ENCODE data around the gene ZNF750.

GRCh38 chr17:82807562-82807961, 32.3 kb downstream of the ZNF750 start:
- TF ChIP-seq MAX (IDR thresholded peaks at IDR 0.05; ENCODE audit: insufficient read depth, insufficient read length) = no peak
- TF ChIP-seq, protein P1, sequence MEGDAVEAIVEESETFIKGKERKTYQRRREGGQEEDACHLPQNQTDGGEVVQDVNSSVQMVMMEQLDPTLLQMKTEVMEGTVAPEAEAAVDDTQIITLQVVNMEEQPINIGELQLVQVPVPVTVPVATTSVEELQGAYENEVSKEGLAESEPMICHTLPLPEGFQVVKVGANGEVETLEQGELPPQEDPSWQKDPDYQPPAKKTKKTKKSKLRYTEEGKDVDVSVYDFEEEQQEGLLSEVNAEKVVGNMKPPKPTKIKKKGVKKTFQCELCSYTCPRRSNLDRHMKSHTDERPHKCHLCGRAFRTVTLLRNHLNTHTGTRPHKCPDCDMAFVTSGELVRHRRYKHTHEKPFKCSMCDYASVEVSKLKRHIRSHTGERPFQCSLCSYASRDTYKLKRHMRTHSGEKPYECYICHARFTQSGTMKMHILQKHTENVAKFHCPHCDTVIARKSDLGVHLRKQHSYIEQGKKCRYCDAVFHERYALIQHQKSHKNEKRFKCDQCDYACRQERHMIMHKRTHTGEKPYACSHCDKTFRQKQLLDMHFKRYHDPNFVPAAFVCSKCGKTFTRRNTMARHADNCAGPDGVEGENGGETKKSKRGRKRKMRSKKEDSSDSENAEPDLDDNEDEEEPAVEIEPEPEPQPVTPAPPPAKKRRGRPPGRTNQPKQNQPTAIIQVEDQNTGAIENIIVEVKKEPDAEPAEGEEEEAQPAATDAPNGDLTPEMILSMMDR (IDR thresholded peaks at IDR 0.05; ENCODE audit: extremely low read depth in 1 of 2, insufficient read depth in 1 of 2, low read depth in 1 of 2, low read length in 2 of 2) = no peak
- TF ChIP-seq POLR2A (IDR thresholded peaks at IDR 0.05; ENCODE audit: low read depth, low read length) = no peak
- no peak for TF ChIP-seq POLR2AphosphoS5 (IDR thresholded peaks at IDR 0.05; ENCODE audit: insufficient read depth, low read depth, low read length)
